Measurements from ENCODE around the gene TRPV5.
"Not testable (repeated sequence)": the region's sequence is repeated elsewhere in the genome, so short reads cannot be mapped to it uniquely, and the experiment has no call there.

Gene TRPV5

GRCh38 chr7:142933624-142934023 is at the start of gene TRPV5:
TRPV5 (minus strand) TSS chr7:142933746; CDS start chr7:142933459, 287 bp downstream.
- FAIRE-seq (no peak), DNase-seq (ENCODE audit: insufficient read length, low spot score) (no peak)
- no peak for TF ChIP-seq CTCF (IDR thresholded peaks at IDR 0.05; ENCODE audit: insufficient read depth, missing control alignments)

- not testable (repeated sequence) for DNase-seq (ENCODE audit: insufficient read length, low spot score); FAIRE-seq
Measured at GRCh38 chr7:142978402-142978801, 44.9 kb upstream of the TRPV5 start.

- TF ChIP-seq CTCF (IDR thresholded peaks at IDR 0.05; ENCODE audit: insufficient read depth, missing control alignments) = no peak
- FAIRE-seq = no peak
Measured at GRCh38 chr7:142974626-142975025, 41.1 kb upstream of the TRPV5 start.

GRCh38 chr7:142969183-142969582 is 35.6 kb upstream of the TRPV5 start:
- DNase-seq (ENCODE audit: insufficient read length, low spot score) (no peak), FAIRE-seq (no peak)
- TF ChIP-seq CTCF (IDR thresholded peaks at IDR 0.05; ENCODE audit: insufficient read depth, missing control alignments) = no peak

More at GRCh38 chr7:142974626-142975025, 41.1 kb upstream of the TRPV5 start:
- no peak for DNase-seq (ENCODE audit: insufficient read length, low spot score)

GRCh38 chr7:142968229-142968628 is 34.7 kb upstream of the TRPV5 start:
- no peak for TF ChIP-seq CTCF (IDR thresholded peaks at IDR 0.05; ENCODE audit: insufficient read depth, missing control alignments)
- no peak for FAIRE-seq
- DNase-seq (ENCODE audit: insufficient read length, low spot score) = no peak

GRCh38 chr7:142964502-142965246 is 31.1 kb upstream of the TRPV5 start:
- no peak for DNase-seq (ENCODE audit: insufficient read length, low spot score)
- no peak for FAIRE-seq
- no peak for TF ChIP-seq CTCF (IDR thresholded peaks at IDR 0.05; ENCODE audit: insufficient read depth, missing control alignments)

GRCh38 chr7:142963993-142964392 is 30.4 kb upstream of the TRPV5 start:
- TF ChIP-seq CTCF (IDR thresholded peaks at IDR 0.05; ENCODE audit: insufficient read depth, missing control alignments) = no peak
- DNase-seq (ENCODE audit: insufficient read length, low spot score) (no peak), FAIRE-seq (no peak)

Measured in D721Med (cell line).